HTERT RPE-1 (cell line): ENCODE results near the gene HAPSTR1.

ENCODE experiments used
- in situ Hi-C: fragments of 300-500 bp; cut with MboI; formaldehyde crosslinking; loops from 4 replicates; pipeline ENCODE4 v1.14.3; 2020; ENCODE audit warnings: low sequenced_read_pairs

The HAPSTR1 gene

DNA sequence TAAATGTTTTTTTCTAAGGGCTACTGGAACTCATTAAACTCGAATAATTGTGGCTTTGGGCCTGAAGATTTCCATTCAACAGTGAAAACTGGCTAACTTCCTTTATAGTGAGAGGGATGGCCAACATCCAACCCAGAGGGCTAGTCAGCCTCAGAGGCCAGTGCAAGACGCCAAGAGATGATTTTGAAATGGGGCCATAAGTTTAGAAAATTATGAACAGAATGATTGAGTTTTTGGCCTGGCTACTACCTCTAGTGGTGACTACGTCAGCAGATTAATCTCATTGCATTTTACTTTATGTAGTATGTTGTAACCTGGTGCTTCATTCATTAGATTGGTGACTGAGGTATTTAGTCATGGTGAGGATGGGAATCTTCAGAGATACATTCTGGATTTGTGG is 28.4 kb downstream of the HAPSTR1 start:
- in situ Hi-C loops, result no loop called here

DNA sequence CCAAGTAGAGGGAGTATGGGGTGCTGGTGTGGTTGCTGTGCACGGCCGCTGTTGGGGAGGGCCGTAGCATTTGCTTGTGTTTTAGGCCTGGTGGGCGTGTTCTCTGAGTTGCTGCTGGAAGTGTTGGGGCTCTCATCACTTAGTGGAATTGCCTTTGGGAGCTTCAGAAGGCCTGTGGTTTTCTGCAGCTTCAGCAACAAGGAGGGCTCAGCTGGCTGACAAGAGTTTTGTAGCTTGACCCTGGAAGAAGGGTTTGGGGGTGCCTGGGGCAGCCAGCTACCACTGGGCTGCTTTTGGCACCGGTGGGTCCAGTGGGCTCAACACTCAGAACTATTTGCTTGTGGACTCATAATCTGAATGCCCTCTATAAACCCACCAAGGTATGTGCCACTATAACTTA is 30.9 kb downstream of the HAPSTR1 start:
- in situ Hi-C loops, result no loop called here

DNA sequence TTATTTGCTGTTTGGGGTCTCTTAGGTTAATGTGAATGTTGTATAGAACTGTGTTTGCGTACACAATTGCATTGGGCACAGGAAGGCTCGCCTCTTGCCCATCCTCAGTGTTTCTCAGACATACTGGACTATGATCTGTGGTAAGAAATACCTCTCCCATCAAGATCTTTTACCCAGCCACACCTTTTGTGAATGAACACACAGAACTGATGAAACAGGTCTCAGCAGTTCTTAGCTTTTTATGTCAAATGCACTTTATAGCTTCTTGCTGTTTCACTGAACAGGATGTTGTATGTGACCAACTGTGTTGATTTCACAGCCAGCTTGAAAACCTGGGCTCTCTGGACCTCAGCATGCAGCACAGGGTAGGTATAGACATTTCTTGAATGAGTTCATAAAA is 31.5 kb downstream of the HAPSTR1 start:
- in situ Hi-C loops, result no loop called here

DNA sequence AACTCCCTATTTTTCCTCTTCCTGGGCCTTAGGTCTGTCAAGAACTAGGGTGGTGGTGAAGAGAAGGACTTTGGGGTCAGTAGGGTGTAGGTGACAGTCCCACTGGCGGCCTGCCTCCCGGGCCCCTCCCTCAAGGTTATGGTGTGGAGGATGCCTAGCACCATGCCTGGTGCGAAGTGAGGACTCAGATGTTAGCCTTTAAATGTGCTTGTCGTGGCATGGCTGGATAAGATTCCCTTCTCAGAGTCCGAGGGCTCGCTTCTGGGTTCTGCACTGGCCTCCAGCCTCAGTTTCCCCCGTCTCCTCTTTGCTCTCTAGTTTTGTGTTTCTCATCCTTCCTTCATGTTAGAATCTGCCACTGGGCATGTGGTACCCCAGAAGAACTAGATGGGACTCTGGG is 32.0 kb downstream of the HAPSTR1 start:
- in situ Hi-C loops, result no loop called here

DNA sequence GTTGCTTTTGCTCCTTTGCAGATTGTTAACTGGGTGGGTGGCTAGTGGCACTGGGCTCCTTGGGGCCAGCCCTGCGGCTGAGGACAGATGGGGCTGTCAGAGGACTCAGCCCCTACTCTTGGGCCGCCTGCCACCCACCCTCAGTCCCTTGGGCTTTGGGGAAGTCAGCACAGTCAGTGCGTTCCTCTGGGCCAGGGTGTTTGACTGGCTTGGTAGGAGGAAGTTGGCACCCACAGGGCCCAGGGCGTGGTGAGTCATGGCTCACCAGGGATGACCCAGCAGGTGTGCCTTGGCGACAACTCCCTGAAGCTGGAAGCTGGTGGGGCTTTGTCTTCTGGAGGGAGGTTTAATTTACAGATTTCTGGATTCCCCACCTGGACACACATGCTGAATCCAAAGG is 32.4 kb downstream of the HAPSTR1 start:
- in situ Hi-C loops, result no loop called here

DNA sequence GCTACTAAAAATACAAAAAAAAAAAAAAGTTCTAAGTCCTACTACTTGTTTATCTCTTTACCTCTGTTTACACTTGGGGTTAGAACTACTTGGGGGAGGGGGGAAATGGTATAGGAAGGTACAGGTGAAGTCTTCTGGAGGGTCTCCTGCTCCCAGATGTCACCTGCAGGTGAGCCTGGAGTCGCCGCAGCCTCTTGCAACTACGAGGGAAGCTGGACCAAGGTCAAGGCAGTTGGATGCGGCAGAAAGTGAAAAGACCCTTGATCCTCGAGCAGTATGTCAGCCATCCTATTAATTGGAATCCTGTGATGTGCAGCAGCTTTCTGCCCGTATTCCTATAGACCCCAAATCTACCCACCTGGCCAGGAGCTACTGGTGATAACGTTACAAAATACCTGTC is 33.0 kb downstream of the HAPSTR1 start:
- in situ Hi-C loops, result no loop called here

DNA sequence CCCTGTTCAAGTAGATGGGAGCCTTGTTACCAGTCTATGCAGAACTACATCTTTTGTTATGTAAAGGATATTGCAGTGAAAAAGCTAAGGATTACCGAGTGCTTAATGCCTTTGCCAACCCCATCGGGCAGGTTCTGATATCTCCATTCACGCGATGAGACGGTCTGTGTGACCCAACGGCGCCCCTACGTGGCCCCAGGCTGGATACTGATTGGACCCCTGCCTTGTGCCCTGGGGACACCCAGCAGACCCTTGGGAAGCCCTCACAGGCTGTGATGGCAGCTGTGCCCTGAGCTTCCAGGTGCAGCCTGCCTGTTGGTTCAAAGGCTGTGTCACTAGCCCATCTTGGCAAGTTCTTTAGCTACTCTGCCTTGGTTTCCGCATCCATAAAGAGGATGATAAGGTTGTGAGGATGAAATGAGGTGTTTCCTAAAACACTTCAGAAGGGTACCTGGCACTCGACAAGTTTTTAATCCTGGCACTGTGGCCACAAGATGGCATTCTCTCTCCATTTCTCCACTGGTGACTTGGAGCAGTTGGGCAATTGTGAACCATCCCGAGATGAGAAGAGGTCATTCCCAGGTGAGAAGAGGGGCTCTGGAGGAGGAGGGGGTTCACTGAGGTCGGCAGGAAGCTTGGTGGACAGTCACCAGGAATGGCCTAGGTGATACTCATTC is 33.6 kb downstream of the HAPSTR1 start:
- in situ Hi-C loops, result no loop called here

DNA sequence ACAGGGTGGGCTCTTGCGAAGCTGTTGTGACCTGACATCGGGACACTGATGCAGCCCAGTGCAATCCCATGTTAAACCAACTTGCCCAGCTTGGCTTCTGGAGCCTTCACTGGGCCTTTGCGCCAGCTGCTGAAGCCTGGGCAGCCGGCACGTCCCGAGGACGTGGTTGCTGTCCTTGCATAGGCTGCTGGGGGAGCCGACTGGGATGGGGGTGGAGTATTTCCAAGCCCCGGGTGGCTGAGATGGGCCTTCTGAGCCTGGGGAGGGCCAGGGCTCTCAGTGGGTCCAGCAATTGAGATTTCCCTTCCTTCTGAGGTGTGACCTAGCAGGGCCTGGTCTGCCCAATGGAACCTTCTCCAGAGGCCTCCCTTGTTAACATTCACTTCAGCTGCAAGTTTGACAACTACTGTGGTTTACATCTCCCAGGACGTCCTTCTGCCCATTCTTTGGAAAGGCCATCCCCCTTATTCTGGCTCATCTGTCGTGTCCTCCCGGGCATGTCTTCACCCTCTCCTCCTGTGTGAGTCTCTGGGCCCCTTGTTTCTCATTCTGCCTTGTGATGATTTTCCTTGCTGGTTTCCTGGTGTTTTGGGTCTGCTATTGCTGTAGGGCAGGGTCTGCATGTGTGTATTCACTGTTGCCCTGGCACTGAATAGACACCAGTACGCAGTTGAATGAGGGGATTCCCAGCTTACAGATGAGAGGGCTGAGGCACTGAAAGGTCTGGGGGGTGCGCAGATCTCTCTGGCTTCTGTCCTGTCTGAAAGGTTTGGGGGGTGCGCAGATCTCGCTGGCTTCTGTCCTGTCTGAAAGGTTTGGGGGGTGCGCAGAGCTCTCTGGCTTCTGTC is 34.4 kb downstream of the HAPSTR1 start:
- in situ Hi-C loops, result no loop called here

DNA sequence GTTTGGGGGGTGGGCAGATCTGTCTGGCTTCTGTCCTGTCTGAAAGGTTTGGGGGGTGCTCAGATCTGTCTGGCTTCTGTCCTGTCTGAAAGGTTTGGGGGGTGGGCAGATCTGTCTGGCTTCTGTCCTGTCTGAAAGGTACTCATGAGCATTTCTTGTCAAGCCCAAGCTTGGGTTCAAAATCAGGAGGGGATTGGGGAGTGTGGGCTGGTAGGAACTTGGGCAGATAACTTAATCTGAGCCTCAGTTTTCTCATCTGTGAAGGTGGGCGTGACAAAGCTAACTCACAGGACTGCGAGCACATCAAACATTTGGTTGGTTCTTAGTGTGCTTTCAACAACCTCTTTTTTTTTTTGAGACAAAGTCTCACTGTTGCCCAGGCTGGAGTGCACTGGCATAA is 35.2 kb downstream of the HAPSTR1 start:
- in situ Hi-C loops, result no loop called here

DNA sequence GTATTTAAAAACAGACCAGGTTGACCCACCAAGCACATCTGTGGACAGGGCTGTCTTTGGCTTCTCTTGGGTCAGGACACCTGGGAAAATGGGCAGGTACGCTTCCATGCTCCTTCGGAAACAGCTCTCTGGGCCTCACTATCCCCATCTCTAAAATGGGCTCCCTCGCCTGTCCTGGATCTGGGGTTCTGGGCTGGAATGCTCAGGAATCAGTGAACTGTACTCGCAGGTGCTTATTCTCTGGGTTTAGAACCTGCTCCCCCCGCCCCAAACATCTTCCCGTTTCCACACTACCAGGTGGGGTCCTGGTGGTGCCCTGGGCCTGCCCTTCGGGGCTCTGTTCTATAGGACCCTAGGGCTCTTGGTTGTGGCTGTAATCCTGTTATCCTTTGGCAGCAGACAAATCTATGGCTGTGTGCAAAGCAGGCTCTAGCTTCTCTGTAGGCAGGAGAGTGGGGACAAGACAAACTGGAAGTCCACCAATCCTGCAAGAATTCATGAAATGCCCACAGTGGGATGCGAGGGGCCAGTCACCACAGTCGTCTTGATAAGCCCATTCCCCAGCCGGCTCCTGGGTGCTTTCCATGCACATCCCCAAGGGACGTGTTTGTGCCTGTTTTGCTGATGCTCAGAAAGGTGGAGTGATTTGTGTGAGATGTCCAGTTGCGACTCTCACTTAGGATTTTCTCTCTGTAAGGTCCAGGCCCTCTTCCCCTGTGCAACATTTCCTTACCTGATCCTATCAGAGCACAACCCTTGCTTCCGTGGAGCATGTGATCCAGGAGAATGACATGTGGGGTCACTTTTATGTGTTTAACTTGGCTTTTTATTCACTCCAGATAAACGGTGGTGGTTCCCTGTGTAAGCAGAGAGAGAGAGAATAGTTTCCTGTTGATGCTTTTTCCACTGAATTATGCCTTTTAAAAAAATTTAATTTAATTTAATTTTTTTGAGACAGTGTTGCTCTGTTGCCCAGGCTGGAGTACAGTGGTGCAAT is 37.2 kb downstream of the HAPSTR1 start:
- in situ Hi-C loops, result no loop called here

DNA sequence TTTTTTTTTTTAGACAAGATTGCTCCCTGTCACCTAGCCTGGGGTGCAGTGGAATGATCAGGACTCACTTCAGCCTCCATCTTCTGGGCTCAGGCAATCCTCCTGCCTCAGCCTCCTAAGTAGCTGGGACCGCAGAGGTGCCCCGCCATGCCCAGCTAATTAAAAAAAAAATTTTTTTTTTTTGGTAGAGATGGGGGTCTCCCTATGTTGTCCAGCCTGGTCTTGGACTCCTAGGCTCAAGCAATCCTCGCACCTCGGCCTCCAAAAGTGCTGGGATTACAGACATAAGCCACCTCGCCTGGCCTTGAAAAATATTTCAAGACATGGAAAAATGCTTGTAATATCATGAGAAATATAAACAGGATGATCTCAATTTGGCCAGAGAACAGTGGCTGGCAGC is 42.9 kb downstream of the HAPSTR1 start:
- in situ Hi-C loops, result no loop called here

DNA sequence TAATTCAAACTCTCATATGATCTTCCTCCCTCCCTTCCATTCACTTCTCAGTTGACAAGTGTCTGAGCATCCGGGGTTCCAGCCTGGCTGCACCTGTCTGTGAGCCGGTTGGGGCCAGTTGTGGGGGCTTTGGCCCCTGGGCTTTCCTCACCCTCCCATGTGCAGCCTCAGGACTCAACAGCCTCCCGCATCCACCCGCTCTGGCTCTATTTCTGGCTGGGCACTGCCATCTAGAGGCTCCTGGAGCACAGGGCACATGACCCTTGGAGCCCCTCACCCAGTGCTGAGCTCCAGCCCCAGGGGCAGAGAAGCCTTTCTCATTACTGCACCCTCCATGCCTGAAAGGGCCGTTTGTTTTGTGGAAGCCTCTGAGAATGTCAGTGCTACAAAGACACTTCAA is 43.3 kb downstream of the HAPSTR1 start:
- in situ Hi-C loops, result no loop called here

DNA sequence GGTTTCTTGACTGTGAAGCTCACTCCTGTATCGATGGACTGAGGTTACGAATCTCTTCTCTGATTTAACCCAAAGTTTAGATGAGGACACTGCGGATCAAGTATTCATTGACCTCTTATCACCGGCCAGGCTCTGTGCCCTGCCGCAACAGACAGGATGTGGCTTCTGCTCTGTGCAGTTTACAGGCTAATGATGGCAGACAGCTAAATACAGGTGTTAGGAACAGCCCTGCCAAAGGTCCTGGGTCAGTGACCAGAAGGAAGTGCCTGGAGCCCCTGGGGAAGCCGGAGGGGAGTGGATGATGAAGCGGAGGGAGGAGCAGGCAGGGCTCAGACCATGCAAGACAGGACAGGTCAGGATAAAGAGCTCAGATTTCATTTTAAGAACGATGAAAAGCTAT is 44.4 kb downstream of the HAPSTR1 start:
- in situ Hi-C loops, result no loop called here

DNA sequence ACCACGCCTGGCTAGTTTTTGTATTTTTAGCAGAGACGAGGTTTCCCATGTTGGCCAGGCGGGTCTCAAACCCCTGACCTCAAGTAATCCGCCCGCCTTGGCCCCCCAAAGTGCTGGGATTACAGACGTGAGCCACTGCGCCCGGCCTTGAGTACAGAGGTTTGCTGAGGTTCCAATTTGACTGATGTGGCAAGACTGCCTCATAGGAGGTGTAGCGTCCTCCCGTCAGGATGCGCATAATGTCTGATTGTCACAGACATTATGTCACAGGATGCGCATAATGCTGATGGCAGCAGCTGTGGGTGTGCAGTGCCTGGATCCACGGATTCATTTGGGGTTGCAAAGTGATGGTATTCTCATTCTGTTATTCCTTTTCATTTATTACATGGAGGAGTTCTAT is 45.2 kb downstream of the HAPSTR1 start:
- in situ Hi-C loops, result no loop called here

DNA sequence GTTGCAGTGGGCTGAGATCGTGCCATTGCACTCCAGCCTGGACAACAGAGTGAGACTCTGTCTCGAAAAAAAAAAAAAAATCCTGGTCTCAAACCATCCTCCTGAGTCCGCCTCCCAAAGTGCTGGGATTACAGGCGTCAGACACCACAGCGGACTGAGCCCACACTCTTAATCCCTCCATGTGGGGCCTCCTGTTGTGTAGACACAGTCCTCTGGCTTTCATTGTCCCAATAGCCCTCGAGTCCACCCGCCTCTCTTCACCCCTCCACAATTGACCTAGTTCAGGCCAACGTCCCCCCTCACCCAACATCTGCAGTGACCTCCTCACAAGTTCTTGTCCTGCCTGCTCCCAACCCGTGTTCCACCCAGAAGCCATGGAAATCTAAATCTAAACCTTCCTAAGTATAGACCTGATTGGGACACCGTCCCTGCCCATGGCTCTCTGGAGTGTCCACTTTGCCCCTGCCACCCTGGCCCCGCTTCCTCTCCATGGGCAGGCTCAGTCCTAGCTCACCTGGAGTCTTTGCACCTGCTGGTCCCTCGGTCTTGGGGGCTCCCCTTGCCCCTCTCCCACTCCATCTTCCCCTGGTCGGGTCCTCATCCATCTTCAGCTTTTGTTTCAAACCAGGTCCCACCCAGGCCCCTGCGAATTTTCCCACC is 46.7 kb downstream of the HAPSTR1 start:
- in situ Hi-C loops, result no loop called here

DNA sequence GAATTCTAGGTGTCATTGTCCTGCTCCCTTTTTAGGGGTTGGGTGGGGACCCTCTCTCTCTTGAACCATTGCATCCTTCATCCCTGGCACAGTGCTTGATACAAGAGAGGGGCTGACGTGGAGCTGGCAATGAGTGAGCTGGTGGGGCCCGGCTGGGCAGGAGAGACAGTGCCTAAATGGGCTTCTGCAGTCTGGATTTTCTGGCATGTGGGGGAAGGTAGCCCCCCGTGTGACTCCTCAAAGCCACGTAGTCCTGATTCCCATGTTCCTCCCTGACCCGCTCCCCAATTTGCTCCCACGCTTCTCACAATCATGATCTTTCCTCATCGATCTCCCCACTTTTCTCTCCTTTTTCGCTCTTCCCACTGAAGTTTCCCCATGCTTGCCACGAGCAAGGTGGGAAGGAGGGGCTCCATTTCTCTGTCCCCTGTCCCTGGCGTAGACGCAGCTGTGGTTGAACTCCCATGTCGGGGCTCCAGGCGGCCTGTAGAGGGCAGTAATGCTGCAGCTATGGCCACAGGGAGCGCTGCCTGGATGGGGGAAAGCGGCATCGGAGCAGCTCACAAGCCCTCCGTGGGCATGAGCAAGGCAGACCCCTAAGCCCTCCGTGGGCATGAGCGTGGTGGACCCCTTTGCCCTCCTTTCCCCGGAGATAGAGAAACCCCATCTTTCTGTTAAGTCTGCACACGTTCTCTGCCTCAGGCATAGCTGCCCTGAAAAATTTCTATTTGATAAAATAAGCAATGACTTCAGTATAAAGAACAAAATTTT is 47.5 kb downstream of the HAPSTR1 start:
- in situ Hi-C loops, result no loop called here

DNA sequence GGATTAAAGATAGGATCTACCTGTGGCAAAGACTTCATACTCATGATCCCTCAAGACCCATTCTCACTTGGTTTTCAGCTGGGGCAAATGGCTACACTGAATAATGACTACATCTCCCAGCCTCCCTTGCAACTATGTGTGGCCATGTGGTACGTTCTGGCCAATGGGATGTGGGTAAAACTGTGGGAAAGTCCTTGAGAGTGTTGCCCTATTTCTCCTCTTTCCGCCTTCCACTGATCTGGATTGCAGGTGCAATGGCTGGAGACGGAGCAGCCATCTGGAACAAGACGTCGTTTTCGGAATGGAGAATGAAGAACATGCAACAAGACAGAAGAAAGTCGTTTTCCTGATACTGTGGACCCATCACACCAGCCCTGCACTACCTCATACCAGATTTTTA is 48.5 kb downstream of the HAPSTR1 start:
- in situ Hi-C loops, result no loop called here
